Hepatocyte (in vitro differentiated cells): ENCODE data around the gene MAPK8.

Source experiments
- EZH2 ChIP-seq: fragments of 200-600 bp; sonication (generic); IDR thresholded peaks from 2 replicates; pipeline ENCODE4 v1.6.1; 2016; ENCODE audit warnings: antibody characterized with exemption, mild to moderate bottlenecking, borderline replicate concordance
- EZH2phosphoT487 ChIP-seq: fragments of 200-600 bp; sonication (generic); IDR thresholded peaks from one replicate; pipeline ENCODE4 v1.6.1; 2018; ENCODE audit warnings: antibody characterized with exemption, mild to moderate bottlenecking, low read depth, moderate library complexity; ENCODE audit not compliant: unreplicated experiment, severe bottlenecking
- TF ChIP-seq, protein P1 (sequence below): fragments of 200-600 bp; sonication (generic); IDR thresholded peaks from 2 replicates; pipeline ENCODE4 v1.5.1; 2016; ENCODE audit warnings: antibody characterized with exemption, mild to moderate bottlenecking; ENCODE audit not compliant: poor library complexity

DNA sequence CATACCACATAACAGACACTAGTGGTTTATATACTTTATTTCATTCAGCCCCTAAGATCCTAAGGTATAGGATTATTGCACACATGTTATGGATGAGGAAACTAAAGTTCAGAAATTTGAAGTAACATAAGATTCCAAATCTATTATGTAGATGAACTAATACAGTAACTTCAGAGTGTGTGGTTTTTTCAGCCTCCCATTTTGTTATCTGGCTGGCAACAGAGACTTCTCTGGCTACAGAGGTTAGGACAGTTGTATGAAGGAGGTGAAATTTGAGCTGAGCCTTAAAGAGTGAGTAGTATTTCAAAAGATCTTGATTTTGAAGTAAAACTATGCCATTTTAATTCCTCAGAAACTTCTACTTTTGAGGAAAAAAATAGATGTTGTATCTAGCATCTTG lies 125.4 kb downstream of the MAPK8 start:
- TF ChIP-seq EZH2 (no peak), EZH2phosphoT487 (no peak)
- TF ChIP-seq, protein P1, sequence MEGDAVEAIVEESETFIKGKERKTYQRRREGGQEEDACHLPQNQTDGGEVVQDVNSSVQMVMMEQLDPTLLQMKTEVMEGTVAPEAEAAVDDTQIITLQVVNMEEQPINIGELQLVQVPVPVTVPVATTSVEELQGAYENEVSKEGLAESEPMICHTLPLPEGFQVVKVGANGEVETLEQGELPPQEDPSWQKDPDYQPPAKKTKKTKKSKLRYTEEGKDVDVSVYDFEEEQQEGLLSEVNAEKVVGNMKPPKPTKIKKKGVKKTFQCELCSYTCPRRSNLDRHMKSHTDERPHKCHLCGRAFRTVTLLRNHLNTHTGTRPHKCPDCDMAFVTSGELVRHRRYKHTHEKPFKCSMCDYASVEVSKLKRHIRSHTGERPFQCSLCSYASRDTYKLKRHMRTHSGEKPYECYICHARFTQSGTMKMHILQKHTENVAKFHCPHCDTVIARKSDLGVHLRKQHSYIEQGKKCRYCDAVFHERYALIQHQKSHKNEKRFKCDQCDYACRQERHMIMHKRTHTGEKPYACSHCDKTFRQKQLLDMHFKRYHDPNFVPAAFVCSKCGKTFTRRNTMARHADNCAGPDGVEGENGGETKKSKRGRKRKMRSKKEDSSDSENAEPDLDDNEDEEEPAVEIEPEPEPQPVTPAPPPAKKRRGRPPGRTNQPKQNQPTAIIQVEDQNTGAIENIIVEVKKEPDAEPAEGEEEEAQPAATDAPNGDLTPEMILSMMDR, result no peak
